ENCODE data around the gene YKT6. TPM values are rescaled to one million over a fixed set of nuclear protein-coding genes. Genes with fewer than 3 reads are reported as not detected.
A peak's percentile ranks its signal among the peaks of the same experiment; 100 is the strongest.

YKT6 gene
- total and polyA plus RNA-seq, 2 donors (not counting 1 experiment from before 2014, with no cell fraction given) = 36.5 to 62.3 TPM

- Histone ChIP-seq H3K79me2 (ENCODE audit: control insufficient read depth, insufficient read depth, low read length) (no peaks in the 10 kb centered on the region), H4K20me1 (ENCODE audit: control insufficient read depth, insufficient read depth, low read length, poor library complexity, severe bottlenecking) (no peaks in the 10 kb centered on the region), H3K36me3 (replicated peaks in 1 of 2; ENCODE audit: control extremely low read depth in 1 of 2, control insufficient read depth in 1 of 2, extremely low read depth in 1 of 2, insufficient read depth in 2 of 2, low read length in 1 of 2) (peaks cover 0 to 47% of the 10 kb centered on the region in 2 experiments), H3K4me3 (ENCODE audit: control extremely low read depth in 1 of 5, extremely low read depth in 1 of 5, insufficient read depth in 1 of 5, low read depth in 2 of 5, low read length in 4 of 5) (no peak overlapping the region), H3K9me3 (ENCODE audit: control extremely low read depth in 1 of 3, control insufficient read depth in 2 of 3, insufficient read depth in 1 of 3, low read length in 2 of 3) (no peaks in the 10 kb centered on the region), H3K4me1 (ENCODE audit: control insufficient read depth in 2 of 2, insufficient read depth in 2 of 2, low read length in 2 of 2) (peaks cover 0 to 10% of the 10 kb centered on the region in 2 donors), H3K27me3 (replicated peaks in 1 of 4; ENCODE audit: control extremely low read depth in 1 of 4, control insufficient read depth in 3 of 4, insufficient read depth in 4 of 4, low read length in 3 of 4) (no peaks in the 10 kb centered on the region), H2AFZ (ENCODE audit: insufficient read depth, low read depth, low read length, poor library complexity, severe bottlenecking) (no peak overlapping the region), H3K4me2 (replicated peaks; ENCODE audit: low read depth, low read length, poor library complexity, severe bottlenecking) (no peak overlapping the region), H3K27ac (ENCODE audit: low read length in 2 of 2) (peak overlapping the region in 1 of 2 donors; percentile 3), H3K9ac (ENCODE audit: low read length) (no peak overlapping the region)
- no peak overlapping the region for H3K4me3 Mint-ChIP-seq
- TF ChIP-seq EZH2 (IDR thresholded peaks at IDR 0.05; ENCODE audit: borderline replicate concordance, insufficient read depth, low read depth, low read length, poor library complexity, severe bottlenecking) = no peak
- TF ChIP-seq, protein P1, sequence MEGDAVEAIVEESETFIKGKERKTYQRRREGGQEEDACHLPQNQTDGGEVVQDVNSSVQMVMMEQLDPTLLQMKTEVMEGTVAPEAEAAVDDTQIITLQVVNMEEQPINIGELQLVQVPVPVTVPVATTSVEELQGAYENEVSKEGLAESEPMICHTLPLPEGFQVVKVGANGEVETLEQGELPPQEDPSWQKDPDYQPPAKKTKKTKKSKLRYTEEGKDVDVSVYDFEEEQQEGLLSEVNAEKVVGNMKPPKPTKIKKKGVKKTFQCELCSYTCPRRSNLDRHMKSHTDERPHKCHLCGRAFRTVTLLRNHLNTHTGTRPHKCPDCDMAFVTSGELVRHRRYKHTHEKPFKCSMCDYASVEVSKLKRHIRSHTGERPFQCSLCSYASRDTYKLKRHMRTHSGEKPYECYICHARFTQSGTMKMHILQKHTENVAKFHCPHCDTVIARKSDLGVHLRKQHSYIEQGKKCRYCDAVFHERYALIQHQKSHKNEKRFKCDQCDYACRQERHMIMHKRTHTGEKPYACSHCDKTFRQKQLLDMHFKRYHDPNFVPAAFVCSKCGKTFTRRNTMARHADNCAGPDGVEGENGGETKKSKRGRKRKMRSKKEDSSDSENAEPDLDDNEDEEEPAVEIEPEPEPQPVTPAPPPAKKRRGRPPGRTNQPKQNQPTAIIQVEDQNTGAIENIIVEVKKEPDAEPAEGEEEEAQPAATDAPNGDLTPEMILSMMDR (IDR thresholded peaks at IDR 0.05) = no peak
- peaks cover 12% of the 10 kb centered on the region for H3K4me1 Mint-ChIP-seq
- WGBS (ENCODE audit: insufficient coverage) = 69% methylated on average over 3 of the region's 9 CpGs
- ChIA-PET POLR2A (no interaction called here), CTCF (interaction anchor here (1.1 kb wide), 1 partner anchor 262 kb away, joined by 3 read pairs; no protein-coding TSS in a partner anchor)
- H3K9me3 Mint-ChIP-seq (ENCODE audit: insufficient read depth) = no peaks in the 10 kb centered on the region
- DNase-seq (no peak), ATAC-seq (ENCODE audit: low read depth) (no peak)
- intact Hi-C loops (cut with micrococcal nuclease) = no loop called here
- H3K27ac Mint-ChIP-seq = peak overlapping the region; percentile 76
- H3K27me3 Mint-ChIP-seq = no peaks in the 10 kb centered on the region
Measured at GRCh38 chr7:44213877-44214388, 13.2 kb downstream of the YKT6 start.

DNA sequence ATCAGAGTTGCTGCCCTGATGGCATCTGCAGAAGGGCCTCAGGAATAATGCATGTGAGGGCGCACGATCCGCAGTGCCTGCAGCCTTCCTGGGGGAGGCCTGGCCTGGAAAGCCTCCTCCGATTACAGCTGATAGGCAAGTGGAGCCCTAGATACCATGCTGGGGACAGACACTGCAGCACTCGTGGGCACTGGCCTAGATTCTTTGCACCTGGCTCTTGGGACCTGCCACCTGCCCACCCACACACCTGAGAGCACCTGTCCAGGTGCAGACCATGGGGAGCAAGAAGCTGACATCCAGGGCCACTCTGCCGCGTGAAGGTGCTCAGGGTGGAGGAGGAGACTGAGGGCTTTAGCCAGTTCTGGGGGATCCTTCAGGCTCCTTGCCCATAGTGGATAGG is 14.8 kb downstream of the YKT6 start:
- no peak overlapping the region for H2AFZ ChIP-seq (ENCODE audit: insufficient read depth, low read depth, low read length, poor library complexity, severe bottlenecking)
- H3K9me3 ChIP-seq (ENCODE audit: control extremely low read depth in 1 of 3, control insufficient read depth in 2 of 3, insufficient read depth in 1 of 3, low read length in 2 of 3) = no peaks in the 10 kb centered on the region
- no peak overlapping the region for H3K4me3 ChIP-seq (ENCODE audit: control extremely low read depth in 1 of 5, extremely low read depth in 1 of 5, insufficient read depth in 1 of 5, low read depth in 2 of 5, low read length in 4 of 5)
- H3K36me3 ChIP-seq (replicated peaks in 1 of 2; ENCODE audit: control extremely low read depth in 1 of 2, control insufficient read depth in 1 of 2, extremely low read depth in 1 of 2, insufficient read depth in 2 of 2, low read length in 1 of 2) = peaks cover 0 to 31% of the 10 kb centered on the region in 2 experiments
- H3K79me2 ChIP-seq (ENCODE audit: control insufficient read depth, insufficient read depth, low read length) = no peaks in the 10 kb centered on the region
- H3K4me2 ChIP-seq (replicated peaks; ENCODE audit: low read depth, low read length, poor library complexity, severe bottlenecking) = no peak overlapping the region
- 98% methylated on average over 6 of the region's 7 CpGs for WGBS (ENCODE audit: insufficient coverage)
- Mint-ChIP-seq H3K27me3 (no peaks in the 10 kb centered on the region), H3K27ac (no peak overlapping the region), H3K4me1 (peaks cover 12% of the 10 kb centered on the region), H3K4me3 (no peak overlapping the region), H3K9me3 (ENCODE audit: insufficient read depth) (no peaks in the 10 kb centered on the region)
- H3K27me3 ChIP-seq (replicated peaks in 1 of 4; ENCODE audit: control extremely low read depth in 1 of 4, control insufficient read depth in 3 of 4, insufficient read depth in 4 of 4, low read length in 3 of 4) = no peaks in the 10 kb centered on the region
- DNase-seq = no peak
- H3K9ac ChIP-seq (ENCODE audit: low read length) = no peak overlapping the region
- peaks cover 0 to 10% of the 10 kb centered on the region in 2 donors for H3K4me1 ChIP-seq (ENCODE audit: control insufficient read depth in 2 of 2, insufficient read depth in 2 of 2, low read length in 2 of 2)
- POLR2A ChIA-PET = no interaction called here
- CTCF ChIA-PET = interaction anchor here (1.6 kb wide), 1 partner anchor 25 kb away, joined by 4 read pairs; no protein-coding TSS in a partner anchor
- no peak for ATAC-seq (ENCODE audit: low read depth)
- TF ChIP-seq, protein P1 (IDR thresholded peaks at IDR 0.05) = no peak
- TF ChIP-seq EZH2 (IDR thresholded peaks at IDR 0.05; ENCODE audit: borderline replicate concordance, insufficient read depth, low read depth, low read length, poor library complexity, severe bottlenecking) = no peak
- no peaks in the 10 kb centered on the region for H4K20me1 ChIP-seq (ENCODE audit: control insufficient read depth, insufficient read depth, low read length, poor library complexity, severe bottlenecking)
- H3K27ac ChIP-seq (ENCODE audit: low read length in 2 of 2) = no peak overlapping the region
- intact Hi-C loops (cut with micrococcal nuclease) = no loop called here

Measured in B cell (primary cell).